Ovary (tissue), 3 donors: Measurements from ENCODE around the gene CMIP.

Experiments
- CTCF ChIP-seq, 3 donors: fragments of 450-650 bp in 2 of 3; fragments of 200-600 bp in 1 of 3; IDR thresholded peaks; one replicate each; pipeline versions ENCODE4 v1.5.1 to v1.8.0; 2016 to 2022; ENCODE audit warnings: antibody characterized with exemption in 3 of 3, mild to moderate bottlenecking in 1 of 3
- EP300 ChIP-seq: sonication (generic); formaldehyde crosslinking; IDR thresholded peaks from one replicate; pipeline ENCODE4 v1.6.1; 2017; ENCODE audit warnings: antibody characterized with exemption
- POLR2A ChIP-seq: fragments of 450-650 bp; IDR thresholded peaks from one replicate; pipeline ENCODE4 v1.6.1; 2017; ENCODE audit warnings: antibody characterized with exemption, mild to moderate bottlenecking, moderate library complexity
- donor health status: DM: no; HTN: no; CAD: no.

DNA sequence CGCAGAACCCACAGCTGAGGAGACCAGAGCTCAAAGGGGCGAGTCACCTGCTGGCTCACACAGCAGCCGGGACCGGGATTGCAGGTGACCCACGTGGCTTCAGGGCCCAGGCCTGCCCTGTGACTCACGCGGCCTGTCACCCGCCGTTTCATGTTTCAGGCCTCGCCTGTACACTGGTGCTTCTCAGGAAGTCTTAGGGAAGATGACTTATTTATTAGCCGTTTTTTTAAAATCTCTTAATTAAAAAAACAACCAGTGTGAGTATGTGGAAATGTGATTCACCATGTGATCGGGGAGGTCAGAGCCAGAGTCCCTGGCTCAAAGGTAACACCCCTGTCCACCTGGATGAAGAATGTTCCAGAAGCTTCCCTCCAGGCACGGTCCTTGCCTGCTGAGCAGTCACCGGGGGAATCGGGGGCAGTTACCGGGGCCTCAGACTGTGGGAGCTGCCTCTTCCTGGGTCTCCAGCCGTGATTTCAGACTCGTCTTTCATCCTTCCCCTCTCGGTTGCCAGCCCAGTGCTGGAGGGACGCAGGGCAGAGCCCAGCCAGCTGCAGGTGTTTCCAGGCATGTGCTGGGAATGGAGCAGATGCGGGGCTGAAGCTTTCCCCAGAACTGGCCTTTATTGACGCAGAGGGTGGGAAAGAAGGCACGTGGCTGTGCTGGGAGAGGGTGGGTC is 49.3 kb downstream of the CMIP start:
- TF ChIP-seq CTCF (IDR thresholded peaks at IDR 0.05) = no peak
- no peak for TF ChIP-seq POLR2A
- no peak for TF ChIP-seq EP300
